A549 (cell line): ENCODE results near the gene PHYKPL. TPM values are rescaled to one million over a fixed set of nuclear protein-coding genes. Genes with fewer than 3 reads are reported as not detected.

Experiments used
- ATAC-seq, 2 experiments: fragments of 200-7000 bp in 1 of 2; fragments of >200 bp in 1 of 2; cut with Nextera tagmentation in 1 of 2; cut with Tn5 transposase in 1 of 2; 3 replicates each; pipeline versions ENCODE4 v1.8.0 to v1.9.1; 2018 to 2020; ENCODE audit warnings: mild to moderate bottlenecking in 1 of 2, moderate library complexity in 1 of 2
- CTCF ChIA-PET: fragments of 300-600 bp; sonication (Branson Sonifier 250); formaldehyde crosslinking; extraction: SDS; loops from one replicate; lab custom pipeline; 2021; ENCODE audit warnings: antibody characterized with exemption, inconsistent platforms; lab: Yijun Ruan, JAX
- POLR2A ChIA-PET: fragments of 350-600 bp; formaldehyde crosslinking; extraction: SDS; loops from one replicate; lab custom pipeline; 2021; ENCODE audit warnings: antibody characterized with exemption, inconsistent platforms; lab: Yijun Ruan, JAX
- DNase-seq, 2 experiments: peaks; one replicate each; pipeline versions ENCODE4 v3.0.0 to v3.0.0-alpha.2; 2011 to 2016; ENCODE audit warnings: low read depth in 1 of 2, low spot score in 1 of 2
- FAIRE-seq: peaks from 2 replicates; lab custom pipeline; 2011; peaks lifted over from hg19 to GRCh38; lab: Jason Lieb, UNC
- H3K27ac ChIP-seq, 2 experiments: fragments of >200 bp; sonication (Bioruptor Twin); formaldehyde crosslinking; 3 replicates each; pipeline ENCODE4 v1.5.1; 2016 to 2017
- H3K4me1 ChIP-seq: fragments of >200 bp; sonication (Bioruptor Twin); formaldehyde crosslinking; 3 replicates; pipeline ENCODE4 v1.6.1; 2016
- H3K4me2 ChIP-seq: fragments of >200 bp; sonication (Bioruptor Twin); formaldehyde crosslinking; 3 replicates; pipeline ENCODE4 v1.6.1; 2016
- H3K4me3 ChIP-seq: fragments of >200 bp; sonication (Bioruptor Twin); formaldehyde crosslinking; 3 replicates; pipeline ENCODE4 v1.5.1; 2016
- H3K9me3 ChIP-seq: fragments of >200 bp; sonication (Bioruptor Twin); formaldehyde crosslinking; 3 replicates; pipeline ENCODE4 v1.6.1; 2016
- BHLHE40 ChIP-seq: IDR thresholded peaks from 2 replicates; pipeline ENCODE4 v1.6.1; 2012; ENCODE audit warnings: low read depth, low read length, inconsistent platforms
- EHF ChIP-seq: fragments of 250-450 bp; sonication (Bioruptor Pico); IDR thresholded peaks from 2 replicates; pipeline ENCODE4 v1.5.0; 2020; ENCODE audit warnings: mild to moderate bottlenecking
- HOXB5 ChIP-seq: fragments of 250-450 bp; sonication (Bioruptor Pico); IDR thresholded peaks from 2 replicates; pipeline ENCODE4 v1.5.0; 2020; ENCODE audit warnings: mild to moderate bottlenecking, moderate library complexity
- MAZ ChIP-seq: fragments of 150-350 bp; IDR thresholded peaks from 2 replicates; pipeline ENCODE4 v1.6.1; 2014; ENCODE audit warnings: antibody characterized with exemption, low read depth, low read length, borderline replicate concordance
- MYC ChIP-seq: IDR thresholded peaks from 2 replicates; pipeline ENCODE4 v1.6.1; 2012; ENCODE audit warnings: mild to moderate bottlenecking, inconsistent platforms, low read length, improper control_type of control experiment, borderline replicate concordance
- NPAS2 ChIP-seq: fragments of 250-450 bp; sonication (Bioruptor Pico); IDR thresholded peaks from 2 replicates; pipeline ENCODE4 v1.8.0; 2022; ENCODE audit warnings: mild to moderate bottlenecking, moderate library complexity, borderline replicate concordance
- PHF8 ChIP-seq: fragments of 200-600 bp; sonication (generic); IDR thresholded peaks from 2 replicates; pipeline ENCODE4 v1.6.1; 2016; ENCODE audit warnings: low read depth, mild to moderate bottlenecking, antibody characterized with exemption, moderate library complexity, borderline replicate concordance
- RAD21 ChIP-seq, 2 experiments: fragments of >200 bp in 1 of 2; sonication (Bioruptor Twin) in 1 of 2; formaldehyde crosslinking in 1 of 2; IDR thresholded peaks in 1 of 2; conservative IDR thresholded peaks in 1 of 2; 2 replicates in 1 of 2; 3 replicates in 1 of 2; pipeline ENCODE4 v1.6.1; 2012 to 2018; ENCODE audit warnings: inconsistent platforms in 1 of 2
- SMC3 ChIP-seq: fragments of >200 bp; sonication (Bioruptor Twin); formaldehyde crosslinking; IDR thresholded peaks from 3 replicates; pipeline ENCODE4 v1.6.1; 2018; ENCODE audit warnings: inconsistent platforms
- ZFP36 ChIP-seq: fragments of 450-650 bp; IDR thresholded peaks from 2 replicates; pipeline ENCODE4 v1.6.1; 2014; ENCODE audit warnings: borderline replicate concordance; ENCODE audit not compliant: partially characterized antibody
- ZSCAN20 ChIP-seq: fragments of 250-450 bp; sonication (Bioruptor Pico); IDR thresholded peaks from 2 replicates; pipeline ENCODE4 v1.8.0; 2022; ENCODE audit warnings: mild to moderate bottlenecking, moderate library complexity
- WGBS: methylation state at CpG from one replicate; pipeline ENCODE4 v1.1.6; 2017; ENCODE audit errors: missing lambda C conversion rate; 5-methylcytosine and 5-hydroxymethylcytosine counted together
- polyA plus RNA-seq, 4 experiments: library from polyadenylated mRNA; depleted of rRNA in 3 of 4; stranded (reverse); fragments of >200 nt; fragmentation: RNase III in 1 of 4; extraction: RNeasy Plus Mini Kit Qiagen cat#74134 plus additional on column Dnase treatment in 1 of 4; gene quantifications; 2 replicates in 3 of 4; 3 replicates in 1 of 4; pipeline ENCODE4 v1.2.3, GENCODE V29; 2011 to 2017
- TF ChIP-seq, protein P1 (sequence below): fragments of >200 bp; sonication (Bioruptor Twin); formaldehyde crosslinking; IDR thresholded peaks from 2 replicates; pipeline ENCODE4 v1.6.1; 2016
- TF ChIP-seq, protein P2 (sequence below): fragments of >200 bp; sonication (Bioruptor Twin); formaldehyde crosslinking; IDR thresholded peaks from 3 replicates; pipeline ENCODE4 v1.6.1; 2016
- TF ChIP-seq, protein P3 (sequence below): fragments of >200 bp; sonication (Bioruptor Twin); formaldehyde crosslinking; IDR thresholded peaks from 3 replicates; pipeline ENCODE4 v1.5.1; 2016
- TF ChIP-seq, protein P4 (sequence below): fragments of 200-600 bp; sonication (generic); IDR thresholded peaks from 2 replicates; pipeline ENCODE4 v1.6.1; 2016; ENCODE audit warnings: antibody characterized with exemption, mild to moderate bottlenecking, moderate library complexity

PHYKPL gene
- polyA plus RNA-seq, 2 of the 4 experiments (the other 2 are of a cell fraction): 13.0 to 21.9 TPM

DNA sequence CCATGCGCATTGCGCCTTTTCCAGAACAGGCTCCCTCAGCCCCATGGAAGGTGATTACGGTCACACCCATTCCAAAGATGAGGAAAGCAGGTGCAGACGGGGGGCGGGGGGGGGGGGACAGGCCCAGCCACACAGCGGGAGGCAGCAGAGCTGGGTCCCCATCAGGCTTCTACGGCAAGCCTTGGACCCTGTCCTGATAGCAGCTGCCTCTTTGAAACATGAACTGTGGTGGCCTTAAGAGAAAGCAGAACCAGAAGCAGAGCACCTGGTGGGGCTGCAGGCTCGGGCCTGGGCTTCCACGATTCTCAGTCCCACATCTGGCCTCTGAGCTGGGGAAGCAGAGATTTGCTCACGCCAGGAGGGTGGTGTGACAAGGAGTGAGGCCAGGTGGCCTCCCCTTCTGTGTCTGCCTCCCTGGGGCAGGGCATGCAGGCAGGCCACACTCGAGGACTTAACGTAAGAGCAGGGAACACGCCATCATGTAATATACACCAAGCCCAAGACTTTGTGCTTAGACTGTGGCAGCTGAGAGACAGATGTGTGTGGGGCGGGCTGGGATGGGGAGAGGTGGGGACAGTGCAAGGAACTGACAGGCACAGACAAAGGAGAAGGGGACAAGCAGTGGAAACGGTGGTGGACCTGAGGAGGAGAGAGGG is 14.2 kb upstream of the PHYKPL start:
- no peak for FAIRE-seq
- H3K4me1 ChIP-seq: no peaks in the 10 kb centered on the region
- no peak overlapping the region for H3K4me3 ChIP-seq
- H3K9me3 ChIP-seq: no peaks in the 10 kb centered on the region
- CTCF ChIA-PET: interaction anchor here (1.4 kb wide), 1 partner anchor 12 kb away, joined by 4 read pairs; no protein-coding TSS in a partner anchor
- H3K4me2 ChIP-seq: no peak overlapping the region
- no peak for DNase-seq
- TF ChIP-seq PHF8 (no peak), ZFP36 (no peak), RAD21 (conservative IDR thresholded peaks at IDR 0.05 in 1 of 2, IDR thresholded peaks at IDR 0.05 in 1 of 2) (no peak)
- TF ChIP-seq, all 56 proteins: peak for 0
- POLR2A ChIA-PET: no interaction called here
- 43% methylated on average over 14 of the region's 15 CpGs for WGBS
- no peak overlapping the region for H3K27ac ChIP-seq
- ATAC-seq: no peak

DNA sequence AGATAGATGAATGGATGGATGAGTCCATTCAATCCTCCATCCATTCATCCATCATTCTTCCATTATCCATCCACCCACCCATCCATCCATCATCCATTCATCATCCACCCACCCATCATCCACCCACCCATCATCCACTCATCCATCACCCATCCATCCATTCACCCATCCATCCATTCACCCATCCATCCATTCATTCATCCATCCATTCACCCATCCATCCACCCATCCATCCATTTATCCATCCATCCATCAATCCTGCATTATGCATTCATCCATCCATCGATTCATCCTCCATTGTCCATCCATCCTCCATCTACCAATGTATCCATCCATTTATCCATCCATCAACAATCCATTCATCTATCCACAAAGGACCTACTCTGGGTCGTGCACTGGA is 12.8 kb upstream of the PHYKPL start:
- Histone ChIP-seq H3K4me1 (no peaks in the 10 kb centered on the region), H3K4me3 (no peak overlapping the region)
- POLR2A ChIA-PET: no interaction called here
- no peak for ATAC-seq
- no peak for TF ChIP-seq HOXB5 (CRISPR knock-in tag)
- TF ChIP-seq, protein P1, sequence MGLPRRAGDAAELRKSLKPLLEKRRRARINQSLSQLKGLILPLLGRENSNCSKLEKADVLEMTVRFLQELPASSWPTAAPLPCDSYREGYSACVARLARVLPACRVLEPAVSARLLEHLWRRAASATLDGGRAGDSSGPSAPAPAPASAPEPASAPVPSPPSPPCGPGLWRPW: no peak
- TF ChIP-seq ZSCAN20 (CRISPR knock-in tag): no peak
- TF ChIP-seq, protein P2, sequence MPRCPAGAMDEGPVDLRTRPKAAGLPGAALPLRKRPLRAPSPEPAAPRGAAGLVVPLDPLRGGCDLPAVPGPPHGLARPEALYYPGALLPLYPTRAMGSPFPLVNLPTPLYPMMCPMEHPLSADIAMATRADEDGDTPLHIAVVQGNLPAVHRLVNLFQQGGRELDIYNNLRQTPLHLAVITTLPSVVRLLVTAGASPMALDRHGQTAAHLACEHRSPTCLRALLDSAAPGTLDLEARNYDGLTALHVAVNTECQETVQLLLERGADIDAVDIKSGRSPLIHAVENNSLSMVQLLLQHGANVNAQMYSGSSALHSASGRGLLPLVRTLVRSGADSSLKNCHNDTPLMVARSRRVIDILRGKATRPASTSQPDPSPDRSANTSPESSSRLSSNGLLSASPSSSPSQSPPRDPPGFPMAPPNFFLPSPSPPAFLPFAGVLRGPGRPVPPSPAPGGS: no peak
- TF ChIP-seq SMC3: no peak
- TF ChIP-seq, protein P3, sequence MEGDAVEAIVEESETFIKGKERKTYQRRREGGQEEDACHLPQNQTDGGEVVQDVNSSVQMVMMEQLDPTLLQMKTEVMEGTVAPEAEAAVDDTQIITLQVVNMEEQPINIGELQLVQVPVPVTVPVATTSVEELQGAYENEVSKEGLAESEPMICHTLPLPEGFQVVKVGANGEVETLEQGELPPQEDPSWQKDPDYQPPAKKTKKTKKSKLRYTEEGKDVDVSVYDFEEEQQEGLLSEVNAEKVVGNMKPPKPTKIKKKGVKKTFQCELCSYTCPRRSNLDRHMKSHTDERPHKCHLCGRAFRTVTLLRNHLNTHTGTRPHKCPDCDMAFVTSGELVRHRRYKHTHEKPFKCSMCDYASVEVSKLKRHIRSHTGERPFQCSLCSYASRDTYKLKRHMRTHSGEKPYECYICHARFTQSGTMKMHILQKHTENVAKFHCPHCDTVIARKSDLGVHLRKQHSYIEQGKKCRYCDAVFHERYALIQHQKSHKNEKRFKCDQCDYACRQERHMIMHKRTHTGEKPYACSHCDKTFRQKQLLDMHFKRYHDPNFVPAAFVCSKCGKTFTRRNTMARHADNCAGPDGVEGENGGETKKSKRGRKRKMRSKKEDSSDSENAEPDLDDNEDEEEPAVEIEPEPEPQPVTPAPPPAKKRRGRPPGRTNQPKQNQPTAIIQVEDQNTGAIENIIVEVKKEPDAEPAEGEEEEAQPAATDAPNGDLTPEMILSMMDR: no peak
- no peak for TF ChIP-seq ZFP36
- TF ChIP-seq RAD21 (conservative IDR thresholded peaks at IDR 0.05 in 1 of 2, IDR thresholded peaks at IDR 0.05 in 1 of 2): no peak
- TF ChIP-seq MYC: no peak
- no peak for TF ChIP-seq MAZ
- TF ChIP-seq BHLHE40: no peak
- TF ChIP-seq NPAS2 (CRISPR knock-in tag): no peak
- TF ChIP-seq EHF (CRISPR knock-in tag): no peak
- TF ChIP-seq, protein P4, sequence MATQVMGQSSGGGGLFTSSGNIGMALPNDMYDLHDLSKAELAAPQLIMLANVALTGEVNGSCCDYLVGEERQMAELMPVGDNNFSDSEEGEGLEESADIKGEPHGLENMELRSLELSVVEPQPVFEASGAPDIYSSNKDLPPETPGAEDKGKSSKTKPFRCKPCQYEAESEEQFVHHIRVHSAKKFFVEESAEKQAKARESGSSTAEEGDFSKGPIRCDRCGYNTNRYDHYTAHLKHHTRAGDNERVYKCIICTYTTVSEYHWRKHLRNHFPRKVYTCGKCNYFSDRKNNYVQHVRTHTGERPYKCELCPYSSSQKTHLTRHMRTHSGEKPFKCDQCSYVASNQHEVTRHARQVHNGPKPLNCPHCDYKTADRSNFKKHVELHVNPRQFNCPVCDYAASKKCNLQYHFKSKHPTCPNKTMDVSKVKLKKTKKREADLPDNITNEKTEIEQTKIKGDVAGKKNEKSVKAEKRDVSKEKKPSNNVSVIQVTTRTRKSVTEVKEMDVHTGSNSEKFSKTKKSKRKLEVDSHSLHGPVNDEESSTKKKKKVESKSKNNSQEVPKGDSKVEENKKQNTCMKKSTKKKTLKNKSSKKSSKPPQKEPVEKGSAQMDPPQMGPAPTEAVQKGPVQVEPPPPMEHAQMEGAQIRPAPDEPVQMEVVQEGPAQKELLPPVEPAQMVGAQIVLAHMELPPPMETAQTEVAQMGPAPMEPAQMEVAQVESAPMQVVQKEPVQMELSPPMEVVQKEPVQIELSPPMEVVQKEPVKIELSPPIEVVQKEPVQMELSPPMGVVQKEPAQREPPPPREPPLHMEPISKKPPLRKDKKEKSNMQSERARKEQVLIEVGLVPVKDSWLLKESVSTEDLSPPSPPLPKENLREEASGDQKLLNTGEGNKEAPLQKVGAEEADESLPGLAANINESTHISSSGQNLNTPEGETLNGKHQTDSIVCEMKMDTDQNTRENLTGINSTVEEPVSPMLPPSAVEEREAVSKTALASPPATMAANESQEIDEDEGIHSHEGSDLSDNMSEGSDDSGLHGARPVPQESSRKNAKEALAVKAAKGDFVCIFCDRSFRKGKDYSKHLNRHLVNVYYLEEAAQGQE: no peak
- TF ChIP-seq, all 56 proteins: peak for 0
- H3K9me3 ChIP-seq: no peaks in the 10 kb centered on the region
- H3K4me2 ChIP-seq: no peak overlapping the region
- H3K27ac ChIP-seq: no peak overlapping the region
- 5% methylated on average over 2 of the region's 2 CpGs for WGBS
- no peak for DNase-seq
- CTCF ChIA-PET: no interaction called here
- no peak for FAIRE-seq
